Measurements from ENCODE around the gene VAMP2. TPM values are rescaled to one million over a fixed set of nuclear protein-coding genes. Genes with fewer than 3 reads are reported as not detected.
"Not testable (repeated sequence)": the region's sequence is repeated elsewhere in the genome, so short reads cannot be mapped to it uniquely, and the experiment has no call there.

Gene VAMP2
- total RNA-seq, 1 experiment from 2014 or later, result 22.1 TPM

- peak overlapping the region; percentile 100 for H3K27ac Mint-ChIP-seq (ENCODE audit: unreplicated experiment)
- H3K9me3 Mint-ChIP-seq (ENCODE audit: low read depth, unreplicated experiment), result no peaks in the 10 kb centered on the region
- no peaks in the 10 kb centered on the region for H3K27me3 Mint-ChIP-seq (ENCODE audit: unreplicated experiment)
- peak; percentile 58 for DNase-seq
- BruUV-seq (replicated peaks), result TSS peak; percentile 100
- TF ChIP-seq CTCF (IDR thresholded peaks at IDR 0.05; ENCODE audit: unreplicated experiment), result no peak
- CTCF ChIA-PET, result interaction anchor here (0.5 to 1.2 kb wide), 2 partner anchors 46 to 53 kb away, joined by 3 to 4 read pairs; no protein-coding TSS in a partner anchor
- peak overlapping the region; percentile 72 for H3K4me3 Mint-ChIP-seq (ENCODE audit: low read depth, unreplicated experiment)
- H3K36me3 Mint-ChIP-seq (ENCODE audit: insufficient read depth, unreplicated experiment), result peaks cover 41% of the 10 kb centered on the region
- peaks cover 16% of the 10 kb centered on the region for H3K4me1 Mint-ChIP-seq (ENCODE audit: low read depth, unreplicated experiment)
- intact Hi-C loops (cut with micrococcal nuclease; ENCODE audit: unreplicated experiment), result no loop called here
Measured at GRCh38 chr17:8173056-8173870, 10.5 kb upstream of the VAMP2 start.

- H3K36me3 Mint-ChIP-seq (ENCODE audit: insufficient read depth, unreplicated experiment), result peaks cover 25% of the 10 kb centered on the region
- H3K27me3 Mint-ChIP-seq (ENCODE audit: unreplicated experiment); H3K9me3 Mint-ChIP-seq (ENCODE audit: low read depth, unreplicated experiment); H3K4me1 Mint-ChIP-seq (ENCODE audit: low read depth, unreplicated experiment); intact Hi-C loops (cut with micrococcal nuclease; ENCODE audit: unreplicated experiment); H3K4me3 Mint-ChIP-seq (ENCODE audit: low read depth, unreplicated experiment); DNase-seq; H3K27ac Mint-ChIP-seq (ENCODE audit: unreplicated experiment); CTCF ChIA-PET; BruUV-seq (replicated peaks): not testable (repeated sequence)
Measured at GRCh38 chr17:8170186-8170585, 7.4 kb upstream of the VAMP2 start.

GRCh38 chr17:8167526-8167925 lies 4.8 kb upstream of the VAMP2 start:
- CTCF ChIA-PET, result no interaction called here
- TF ChIP-seq CTCF (IDR thresholded peaks at IDR 0.05; ENCODE audit: unreplicated experiment), result no peak
- no TSS peak for BruUV-seq (replicated peaks)
- intact Hi-C loops (cut with micrococcal nuclease; ENCODE audit: unreplicated experiment), result no loop called here
- no peaks in the 10 kb centered on the region for H3K27me3 Mint-ChIP-seq (ENCODE audit: unreplicated experiment)
- no peak overlapping the region for H3K27ac Mint-ChIP-seq (ENCODE audit: unreplicated experiment)
- no peak overlapping the region for H3K4me3 Mint-ChIP-seq (ENCODE audit: low read depth, unreplicated experiment)
- no peak for DNase-seq
- no peaks in the 10 kb centered on the region for H3K4me1 Mint-ChIP-seq (ENCODE audit: low read depth, unreplicated experiment)
- peaks cover 18% of the 10 kb centered on the region for H3K36me3 Mint-ChIP-seq (ENCODE audit: insufficient read depth, unreplicated experiment)
- H3K9me3 Mint-ChIP-seq (ENCODE audit: low read depth, unreplicated experiment), result no peaks in the 10 kb centered on the region

DNA sequence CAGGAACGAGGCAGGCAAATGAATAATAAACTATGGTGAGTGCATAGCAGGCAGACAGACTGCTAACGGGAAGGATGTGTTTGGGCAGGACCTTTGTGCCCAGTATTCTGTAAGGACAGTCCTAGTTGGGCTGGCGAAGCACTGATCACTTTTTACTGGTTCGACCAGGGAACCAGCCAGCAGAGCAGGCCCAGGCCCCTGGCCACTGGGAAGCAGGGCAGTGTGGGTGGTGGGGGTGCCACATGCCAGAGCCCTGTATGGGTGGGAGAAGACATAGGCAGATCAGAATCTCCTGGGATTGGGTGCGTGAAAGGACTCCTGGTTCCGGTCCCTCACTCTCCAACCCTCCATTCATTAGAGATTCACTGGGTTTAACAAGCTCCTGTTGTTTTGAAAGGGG lies 4.0 kb upstream of the VAMP2 start:
- Mint-ChIP-seq H3K9me3 (ENCODE audit: low read depth, unreplicated experiment) (no peaks in the 10 kb centered on the region), H3K27me3 (ENCODE audit: unreplicated experiment) (no peaks in the 10 kb centered on the region), H3K4me3 (ENCODE audit: low read depth, unreplicated experiment) (no peak overlapping the region), H3K4me1 (ENCODE audit: low read depth, unreplicated experiment) (no peaks in the 10 kb centered on the region), H3K27ac (ENCODE audit: unreplicated experiment) (no peak overlapping the region), H3K36me3 (ENCODE audit: insufficient read depth, unreplicated experiment) (peaks cover 21% of the 10 kb centered on the region)
- BruUV-seq (replicated peaks), result no TSS peak
- CTCF ChIA-PET, result no interaction called here
- intact Hi-C loops (cut with micrococcal nuclease; ENCODE audit: unreplicated experiment), result no loop called here
- TF ChIP-seq CTCF (IDR thresholded peaks at IDR 0.05; ENCODE audit: unreplicated experiment), result no peak
- no peak for DNase-seq

GRCh38 chr17:8164815-8165131 lies 2.0 kb upstream of the VAMP2 start:
- H3K9me3 Mint-ChIP-seq (ENCODE audit: low read depth, unreplicated experiment), result no peaks in the 10 kb centered on the region
- no peak overlapping the region for H3K27ac Mint-ChIP-seq (ENCODE audit: unreplicated experiment)
- H3K4me3 Mint-ChIP-seq (ENCODE audit: low read depth, unreplicated experiment), result no peak overlapping the region
- no peak for DNase-seq
- TF ChIP-seq CTCF (IDR thresholded peaks at IDR 0.05; ENCODE audit: unreplicated experiment), result no peak
- no peaks in the 10 kb centered on the region for H3K4me1 Mint-ChIP-seq (ENCODE audit: low read depth, unreplicated experiment)
- H3K27me3 Mint-ChIP-seq (ENCODE audit: unreplicated experiment), result no peaks in the 10 kb centered on the region
- no TSS peak for BruUV-seq (replicated peaks)
- CTCF ChIA-PET, result interaction anchor here (0.7 kb wide), 1 partner anchor 43 kb away, joined by 3 read pairs; no protein-coding TSS in a partner anchor
- H3K36me3 Mint-ChIP-seq (ENCODE audit: insufficient read depth, unreplicated experiment), result peaks cover 31% of the 10 kb centered on the region
- intact Hi-C loops (cut with micrococcal nuclease; ENCODE audit: unreplicated experiment), result no loop called here
